Activated effector memory CD4-positive, alpha-beta T cell treated with Interleukin-2 at 50 U/mL for 16 hours (primary cell): ENCODE measurements around the gene TSLP.

Source experiments
- DNase-seq: peaks from one replicate; pipeline ENCODE4 v3.0.0-alpha.2; 2020

The TSLP gene

DNA sequence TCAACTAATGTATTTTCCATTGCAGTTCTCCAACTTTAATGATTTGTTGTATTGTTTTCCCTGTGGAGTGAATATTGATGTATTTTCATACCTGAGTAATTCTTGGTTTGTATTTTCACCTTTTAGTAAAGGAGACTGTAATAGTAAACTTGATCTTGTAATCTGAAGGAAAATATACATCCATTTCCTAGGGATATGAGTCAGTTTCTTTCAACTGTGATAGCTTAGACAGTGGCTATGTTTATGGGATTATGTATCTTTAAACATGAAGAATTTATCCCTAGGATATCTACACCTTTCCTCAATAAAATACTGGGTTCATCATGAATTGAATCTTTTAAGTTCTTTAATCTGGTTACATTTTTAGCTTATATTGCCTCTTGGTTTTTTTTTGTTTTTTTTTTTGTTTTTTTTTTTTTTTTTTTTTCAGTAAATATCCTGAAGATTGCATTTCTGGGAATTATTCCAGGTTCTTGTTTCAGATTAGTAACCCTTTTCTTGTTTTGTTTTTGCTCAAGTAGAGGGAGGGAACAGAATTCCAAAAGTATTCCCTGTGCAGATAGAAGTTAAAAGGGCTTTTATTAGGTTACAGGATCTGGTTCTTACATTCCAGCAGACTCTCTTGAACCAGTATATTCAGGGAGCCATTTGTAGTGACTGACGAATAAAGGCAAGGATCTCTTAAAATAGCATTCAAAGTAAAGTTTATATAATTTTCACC, 27.7 kb downstream of the TSLP start:
- no peak for DNase-seq

DNA sequence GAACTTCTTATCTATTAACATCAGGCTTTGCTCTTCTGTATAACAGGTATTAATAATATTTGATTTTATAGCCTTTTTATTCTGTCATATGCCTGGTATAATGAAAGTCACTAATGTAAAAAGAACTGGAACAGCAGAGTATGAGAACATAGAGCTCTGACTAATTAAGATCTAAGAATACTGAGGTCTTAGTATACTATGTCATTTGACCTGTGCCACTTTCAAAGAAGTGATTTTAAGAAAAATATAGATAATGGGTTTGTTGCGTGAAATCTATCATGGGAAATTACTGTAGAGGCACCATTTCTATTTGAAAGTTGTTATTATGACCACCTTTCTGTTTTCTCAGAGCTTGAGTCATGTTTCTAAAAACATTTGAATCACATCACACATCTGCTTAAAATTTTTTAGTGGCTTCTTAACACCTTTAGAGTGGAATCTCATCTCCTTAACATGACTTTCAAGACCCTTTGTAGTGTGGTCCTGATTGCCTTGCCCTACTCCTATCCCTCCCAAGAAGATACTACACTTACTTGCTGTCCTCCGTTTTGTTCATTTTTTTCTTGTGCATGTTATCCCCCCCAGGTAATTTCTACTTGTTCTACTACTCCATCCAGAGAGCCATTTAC, 34.9 kb downstream of the TSLP start:
- no peak for DNase-seq

DNA sequence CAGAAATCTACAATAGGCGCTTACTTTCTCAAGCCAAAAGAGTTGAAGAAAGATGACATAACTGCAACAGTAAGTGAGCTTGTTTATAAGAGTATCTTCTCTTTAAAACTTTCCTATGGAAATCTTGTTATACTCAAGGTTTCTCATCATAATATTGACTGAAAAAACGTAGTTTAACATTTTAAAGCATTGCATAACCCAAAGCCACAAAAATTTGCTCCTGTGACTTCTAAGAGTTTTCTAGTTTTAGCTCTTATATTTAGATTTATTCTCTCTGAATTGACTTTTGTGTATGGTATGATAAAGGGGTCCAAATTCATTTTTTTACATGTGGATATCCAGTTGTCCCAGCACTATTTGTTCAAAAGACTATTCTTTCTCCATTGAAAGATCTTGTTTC, 35.9 kb downstream of the TSLP start:
- no peak for DNase-seq

DNA sequence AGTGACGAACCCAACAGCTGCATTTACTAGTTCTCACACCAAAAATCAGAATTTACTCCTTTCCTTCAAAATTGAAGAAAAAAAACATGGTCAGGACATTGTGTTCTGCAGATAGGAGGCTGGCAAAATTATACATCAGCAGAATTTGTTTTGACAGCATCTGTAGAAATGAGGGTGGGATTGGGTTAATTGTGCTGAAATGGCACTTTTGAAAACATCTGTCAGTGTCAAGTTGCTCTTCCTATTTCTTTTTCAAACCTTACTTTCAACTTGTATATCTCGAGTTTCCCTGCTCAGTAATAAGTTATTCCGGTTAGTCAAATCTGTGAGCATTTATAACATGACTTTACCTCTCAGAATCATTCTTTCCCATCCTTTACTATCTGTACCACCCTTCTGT, 40.4 kb downstream of the TSLP start:
- DNase-seq: no peak

DNA sequence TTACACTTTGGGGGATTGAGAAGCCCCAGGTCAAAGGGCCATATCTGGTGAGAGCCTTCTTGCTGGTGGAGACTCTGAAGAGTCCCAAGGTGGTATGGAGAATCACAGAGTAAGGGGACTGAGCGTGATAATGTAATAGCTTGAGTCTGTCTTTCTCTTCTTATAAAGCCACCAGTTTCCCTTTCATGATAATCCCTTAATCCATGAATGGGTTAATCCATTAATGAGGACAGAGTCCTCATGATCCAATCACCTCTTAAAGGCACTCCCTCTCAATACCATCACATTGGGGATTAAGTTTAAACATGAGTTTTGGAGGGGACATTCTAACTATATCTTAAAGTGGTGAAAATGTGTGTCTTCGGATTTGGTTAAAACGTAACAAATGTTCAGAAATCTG, 42.2 kb downstream of the TSLP start:
- no peak for DNase-seq

DNA sequence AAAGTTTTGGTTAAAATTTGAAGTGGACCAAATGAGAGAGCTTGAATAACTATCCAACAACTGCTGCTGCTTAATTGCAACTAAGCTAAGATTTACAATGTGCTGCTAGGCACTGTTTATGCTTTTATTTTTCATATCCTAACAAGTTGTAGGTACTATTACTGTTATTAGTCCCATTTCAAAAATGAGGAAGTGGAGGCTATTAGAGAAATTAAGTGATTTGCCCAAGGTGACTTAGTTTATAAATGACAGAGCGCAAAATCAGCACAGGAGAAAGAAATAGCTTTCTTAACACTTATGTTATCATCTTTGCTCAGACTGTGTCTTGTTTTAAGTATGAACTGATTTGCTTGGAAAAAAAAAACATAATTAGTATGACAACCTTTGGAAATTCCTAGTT, 43.7 kb downstream of the TSLP start:
- no peak for DNase-seq

DNA sequence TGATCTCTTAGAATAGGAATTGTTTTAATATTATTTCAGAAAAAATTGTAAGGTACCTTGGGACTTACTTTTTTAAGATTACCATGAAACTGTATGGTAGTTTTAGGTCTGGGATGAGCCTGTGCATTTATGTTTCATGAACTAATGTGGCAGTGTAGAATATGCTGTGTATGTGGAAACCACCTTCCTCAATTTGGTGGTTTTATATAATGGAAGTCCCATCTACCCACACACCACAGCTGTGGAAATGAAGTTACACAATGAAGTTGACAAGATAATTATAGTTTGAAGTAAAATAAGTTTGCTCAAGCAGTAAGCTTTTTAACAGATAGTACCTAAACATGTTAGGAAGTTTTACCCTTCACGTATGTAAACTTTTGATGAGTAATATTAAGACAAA, 45.0 kb downstream of the TSLP start:
- DNase-seq: no peak

DNA sequence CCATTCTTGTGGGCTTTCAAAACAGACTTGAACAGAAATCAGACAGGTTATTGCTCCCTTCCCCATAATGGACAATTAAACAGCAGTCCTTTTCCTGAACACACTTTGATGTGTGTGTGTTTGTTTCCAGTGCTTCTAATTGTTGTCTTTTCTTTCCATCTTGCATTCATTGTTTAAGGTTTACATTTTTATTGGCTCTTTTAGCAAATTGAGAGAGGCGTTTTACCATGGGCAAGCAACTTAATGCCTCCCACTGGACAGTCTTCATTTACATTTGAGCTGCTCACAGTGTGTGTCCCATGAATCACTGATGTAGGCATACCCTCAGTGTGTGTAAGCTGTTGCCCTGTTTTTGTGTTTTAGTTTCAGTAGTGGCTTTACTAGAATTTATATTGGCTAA, 45.6 kb downstream of the TSLP start:
- no peak for DNase-seq

DNA sequence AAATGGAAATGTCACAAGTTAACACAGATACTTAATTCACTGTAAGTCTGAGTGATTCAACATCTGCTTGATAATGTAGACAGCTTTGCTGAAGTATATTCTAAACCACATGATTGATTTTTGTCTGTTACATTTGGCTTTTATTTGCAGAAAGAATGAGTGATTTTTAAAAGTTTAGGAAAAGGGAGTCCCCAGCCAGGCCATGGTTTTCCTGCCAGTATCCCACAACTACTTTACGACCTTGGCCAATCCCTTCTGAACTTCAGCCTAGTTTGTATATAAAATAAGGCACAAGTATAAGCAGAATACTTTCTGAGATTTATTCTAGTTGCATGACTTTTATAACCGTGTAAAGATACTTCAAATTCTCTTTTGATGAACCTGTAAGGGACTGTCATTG, 47.7 kb downstream of the TSLP start:
- no peak for DNase-seq

DNA sequence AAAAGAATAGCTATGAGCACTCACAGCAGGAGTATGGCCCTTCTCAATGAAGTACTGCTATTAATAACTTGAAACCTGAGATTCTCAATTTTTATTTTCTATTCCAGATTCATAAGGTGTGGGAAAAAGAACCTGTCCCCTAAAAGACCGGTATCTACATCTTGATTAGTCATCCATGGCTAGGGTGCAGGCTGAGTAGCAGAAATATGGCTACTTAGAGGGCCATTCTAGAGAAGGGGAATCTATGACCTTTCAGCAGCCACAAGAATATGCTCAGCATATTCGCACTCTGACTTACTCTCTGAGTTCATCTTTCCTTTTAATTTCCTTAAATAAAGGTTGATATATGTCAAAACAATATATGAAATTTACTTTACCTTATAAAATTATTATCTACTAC, 48.3 kb downstream of the TSLP start:
- DNase-seq: no peak

DNA sequence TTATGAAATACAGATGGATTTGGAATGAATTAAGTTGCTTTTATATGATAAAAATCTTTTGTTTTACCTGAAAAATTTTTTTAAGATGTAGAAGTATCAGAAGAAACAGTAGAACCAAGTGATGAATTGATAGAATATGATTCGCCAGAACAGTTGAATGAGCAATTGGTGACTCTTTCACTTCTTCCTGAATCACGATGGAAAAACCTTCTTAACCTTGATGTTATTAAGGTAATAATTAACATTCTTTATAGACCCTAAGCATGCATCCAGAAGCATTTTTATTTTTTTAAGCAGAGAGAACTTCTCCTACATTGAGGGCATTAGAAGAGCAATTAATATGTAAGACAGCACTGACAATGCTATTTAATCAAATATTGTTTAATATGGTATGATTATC, 49.4 kb downstream of the TSLP start:
- DNase-seq: no peak

DNA sequence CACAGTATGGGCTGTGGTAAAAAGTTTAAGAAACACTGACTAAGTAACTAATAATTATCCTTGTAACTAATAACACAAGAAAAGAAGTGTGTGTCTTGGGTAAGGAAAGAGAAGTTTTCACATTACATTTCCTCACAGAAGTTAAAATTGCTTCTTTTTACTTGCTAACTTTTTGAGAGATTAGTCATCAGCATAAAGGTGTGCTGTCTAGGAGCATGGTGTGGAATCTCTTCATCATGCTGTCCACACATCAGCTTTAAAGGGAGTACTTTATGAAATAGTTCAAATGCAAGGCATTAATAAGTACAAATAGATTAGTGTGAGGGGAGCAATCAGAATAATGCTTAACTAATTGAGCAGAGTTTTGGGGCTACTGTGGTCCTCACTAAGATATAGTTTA, 50.4 kb downstream of the TSLP start:
- no peak for DNase-seq

DNA sequence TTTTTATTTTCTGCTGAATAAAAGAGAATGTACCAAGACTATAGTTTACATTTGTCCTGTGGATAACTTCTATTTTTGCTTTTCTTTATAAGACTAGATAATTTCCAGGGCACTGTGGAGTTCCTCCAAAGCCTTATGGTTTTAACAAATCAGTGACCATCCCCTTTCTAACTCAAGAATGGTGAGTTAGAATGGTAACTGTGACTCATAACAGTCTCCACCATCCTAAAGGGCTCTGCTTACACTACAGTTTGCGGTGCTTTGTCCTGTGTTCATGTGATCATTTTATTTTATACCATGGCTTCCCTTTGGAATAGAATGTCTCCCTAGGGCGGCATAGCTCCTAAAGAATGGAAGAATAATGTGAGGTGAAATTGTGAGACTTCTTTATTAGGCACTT, 50.9 kb downstream of the TSLP start:
- DNase-seq: no peak

DNA sequence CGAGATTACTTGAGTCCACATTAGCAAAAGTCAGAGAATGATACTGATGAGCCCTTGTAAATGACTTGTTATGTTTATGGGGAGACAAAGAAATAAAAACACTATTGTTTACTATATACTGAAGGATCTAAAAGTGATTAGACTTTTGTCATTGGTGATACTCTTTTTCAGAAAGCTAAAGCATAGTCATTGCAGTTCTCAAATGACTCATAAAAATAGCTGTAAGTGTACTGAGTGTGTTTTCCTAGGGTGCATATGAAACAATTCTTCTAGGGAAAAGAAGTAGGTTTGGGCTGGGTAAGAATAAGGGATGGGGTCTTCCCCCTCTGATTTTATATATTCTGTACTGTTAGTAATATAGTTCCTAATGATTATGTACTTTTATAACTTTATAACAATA, 53.3 kb downstream of the TSLP start:
- no peak for DNase-seq

DNA sequence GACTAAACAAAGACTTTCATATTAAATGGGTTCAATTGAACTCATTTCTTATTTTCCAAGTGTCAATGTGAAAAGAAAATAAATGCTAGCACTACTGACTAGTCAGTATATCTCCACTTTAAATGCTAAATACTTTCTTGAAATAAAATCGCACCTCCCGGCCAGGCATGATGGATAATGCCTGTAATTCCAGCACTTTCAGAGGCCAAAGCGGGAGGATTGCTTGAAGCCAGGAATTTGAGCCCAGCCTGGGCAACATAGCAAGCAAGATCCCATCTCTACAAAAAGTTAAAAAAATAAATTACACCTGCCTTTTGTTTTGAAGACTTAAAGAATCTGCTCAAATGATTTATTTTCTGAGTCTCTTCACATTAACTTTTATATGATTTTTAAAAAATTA, 55.4 kb downstream of the TSLP start:
- no peak for DNase-seq
